IMR-90 (cell line): ENCODE results near the gene HYCC1.
"Not testable (repeated sequence)": the region's sequence is repeated elsewhere in the genome, so short reads cannot be mapped to it uniquely, and the experiment has no call there.

ENCODE experiments used
- CEBPB ChIP-seq: IDR thresholded peaks from 2 replicates; pipeline ENCODE4 v1.6.1; 2012; ENCODE audit warnings: low read depth, low read length, improper control_type of control experiment
- CHD1 ChIP-seq: IDR thresholded peaks from 2 replicates; pipeline ENCODE4 v1.6.1; 2012; ENCODE audit warnings: low read depth, low read length, improper control_type of control experiment
- CTCF ChIP-seq: conservative IDR thresholded peaks from 2 replicates; pipeline ENCODE4 v1.5.1; 2012; ENCODE audit warnings: mild to moderate bottlenecking, low read depth, low read length, improper control_type of control experiment
- ELK1 ChIP-seq: fragments of 150-350 bp; IDR thresholded peaks from 2 replicates; pipeline ENCODE4 v1.6.1; 2016; ENCODE audit warnings: low read depth, mild to moderate bottlenecking, low read length, moderate library complexity, borderline replicate concordance
- FOS ChIP-seq: fragments of 150-350 bp; IDR thresholded peaks from 2 replicates; pipeline ENCODE4 v1.6.1; 2016; ENCODE audit warnings: low read depth, low read length
- MAFK ChIP-seq: IDR thresholded peaks from 2 replicates; pipeline ENCODE4 v1.6.1; 2012; ENCODE audit warnings: low read depth, low read length, improper control_type of control experiment
- MAZ ChIP-seq: IDR thresholded peaks from 2 replicates; pipeline ENCODE4 v1.6.1; 2012; ENCODE audit warnings: low read depth, mild to moderate bottlenecking, low read length, improper control_type of control experiment, moderate library complexity, borderline replicate concordance
- MXI1 ChIP-seq: IDR thresholded peaks from 2 replicates; pipeline ENCODE4 v1.6.1; 2012; ENCODE audit warnings: low read depth, mild to moderate bottlenecking, low read length, moderate library complexity, borderline replicate concordance
- POLR2A ChIP-seq: IDR thresholded peaks from 2 replicates; pipeline ENCODE4 v1.6.1; 2012; ENCODE audit warnings: mild to moderate bottlenecking, low read depth, low read length
- RAD21 ChIP-seq: IDR thresholded peaks from 2 replicates; pipeline ENCODE4 v1.6.1; 2012; ENCODE audit warnings: low read length, improper control_type of control experiment
- RCOR1 ChIP-seq: IDR thresholded peaks from 2 replicates; pipeline ENCODE4 v1.6.1; 2012; ENCODE audit warnings: mild to moderate bottlenecking, low read length, improper control_type of control experiment; ENCODE audit not compliant: insufficient replicate concordance
- SMC3 ChIP-seq: fragments of 150-350 bp; IDR thresholded peaks from 2 replicates; pipeline ENCODE4 v1.6.1; 2016; ENCODE audit warnings: low read depth, mild to moderate bottlenecking, antibody characterized with exemption, low read length, moderate library complexity
- USF2 ChIP-seq: fragments of 150-350 bp; IDR thresholded peaks from 2 replicates; pipeline ENCODE4 v1.6.1; 2017; ENCODE audit warnings: mild to moderate bottlenecking, antibody characterized with exemption, low read length, low read depth

- TF ChIP-seq CTCF, POLR2A, MAFK, MXI1, CEBPB, MAZ, RCOR1, SMC3, RAD21, ELK1, USF2, FOS, CHD1: not testable (repeated sequence)
These were observed 32.4 kb upstream of the HYCC1 start for GRCh38 chr7:23046336-23046735.
